Fibroblast of lung (primary cell): Measurements from ENCODE around the gene TOPORS.

Source experiments
- CTCF ChIP-seq, 2 donors: IDR thresholded peaks in 1 of 2; conservative IDR thresholded peaks in 1 of 2; 1 replicate in 1 of 2; 2 replicates in 1 of 2; pipeline ENCODE4 v1.5.1; 2011 to 2012; ENCODE audit warnings: low read length in 2 of 2, control low read depth in 1 of 2, inconsistent platforms in 1 of 2, low read depth in 1 of 2, mild to moderate bottlenecking in 1 of 2
- EZH2 ChIP-seq: IDR thresholded peaks from 2 replicates; pipeline ENCODE4 v1.5.1; 2012; ENCODE audit warnings: low read length, control low read depth, mild to moderate bottlenecking; ENCODE audit errors: missing control alignments

- TF ChIP-seq CTCF (conservative IDR thresholded peaks at IDR 0.05 in 1 of 2, IDR thresholded peaks at IDR 0.05 in 1 of 2; ENCODE audit: low read depth in 1 of 2, low read length in 2 of 2): peak; percentile 16 to 19
- TF ChIP-seq EZH2: no peak
These were observed 26.2 kb downstream of the TOPORS start, which contains the start of gene RIGI for GRCh38 chr9:32526041-32526706.
